NB4 (cell line): ENCODE measurements around the gene RPL32.

ENCODE experiments used
- MYC ChIP-seq: IDR thresholded peaks from 2 replicates; pipeline ENCODE4 v1.6.1; 2011; ENCODE audit warnings: low read depth, low read length
- POLR2A ChIP-seq: IDR thresholded peaks from 2 replicates; pipeline ENCODE4 v1.6.1; 2011; ENCODE audit warnings: mild to moderate bottlenecking; ENCODE audit not compliant: insufficient read length; ENCODE audit errors: extremely low read depth
- TF ChIP-seq, protein P1 (sequence below): IDR thresholded peaks from one replicate; pipeline ENCODE4 v1.5.1; 2012; ENCODE audit warnings: low read depth, low read length

DNA sequence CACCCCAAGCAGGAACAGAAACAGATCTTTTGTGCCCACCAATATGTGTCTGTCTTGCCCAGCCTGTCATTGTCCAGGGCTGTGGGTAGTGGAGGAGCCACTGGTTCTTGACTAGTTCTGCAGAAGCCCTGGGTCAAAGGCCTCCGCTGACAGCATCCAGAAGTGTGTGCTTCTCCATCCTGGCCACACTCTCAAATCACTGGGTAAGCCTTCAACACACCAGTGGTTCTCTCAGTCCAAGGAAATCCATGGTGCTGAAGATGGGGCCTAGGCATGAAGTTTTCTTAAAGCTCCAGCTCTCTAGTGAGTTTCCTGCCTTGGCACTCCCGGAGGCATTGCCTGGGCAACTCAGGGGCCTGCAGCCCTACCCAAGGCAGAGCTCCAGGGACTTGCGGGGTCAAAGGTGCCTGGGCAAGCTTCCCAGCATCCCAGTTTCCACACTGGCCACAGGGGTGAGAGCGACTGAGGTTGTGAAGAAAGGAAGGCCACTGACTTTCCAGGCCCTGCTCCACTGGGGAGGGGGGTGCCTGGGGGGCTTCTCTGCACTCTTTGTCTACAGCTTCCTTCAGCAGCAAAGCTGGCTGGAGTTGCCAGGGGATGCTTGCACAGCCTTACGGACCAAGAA, 37.9 kb upstream of the RPL32 start:
- TF ChIP-seq, protein P1, sequence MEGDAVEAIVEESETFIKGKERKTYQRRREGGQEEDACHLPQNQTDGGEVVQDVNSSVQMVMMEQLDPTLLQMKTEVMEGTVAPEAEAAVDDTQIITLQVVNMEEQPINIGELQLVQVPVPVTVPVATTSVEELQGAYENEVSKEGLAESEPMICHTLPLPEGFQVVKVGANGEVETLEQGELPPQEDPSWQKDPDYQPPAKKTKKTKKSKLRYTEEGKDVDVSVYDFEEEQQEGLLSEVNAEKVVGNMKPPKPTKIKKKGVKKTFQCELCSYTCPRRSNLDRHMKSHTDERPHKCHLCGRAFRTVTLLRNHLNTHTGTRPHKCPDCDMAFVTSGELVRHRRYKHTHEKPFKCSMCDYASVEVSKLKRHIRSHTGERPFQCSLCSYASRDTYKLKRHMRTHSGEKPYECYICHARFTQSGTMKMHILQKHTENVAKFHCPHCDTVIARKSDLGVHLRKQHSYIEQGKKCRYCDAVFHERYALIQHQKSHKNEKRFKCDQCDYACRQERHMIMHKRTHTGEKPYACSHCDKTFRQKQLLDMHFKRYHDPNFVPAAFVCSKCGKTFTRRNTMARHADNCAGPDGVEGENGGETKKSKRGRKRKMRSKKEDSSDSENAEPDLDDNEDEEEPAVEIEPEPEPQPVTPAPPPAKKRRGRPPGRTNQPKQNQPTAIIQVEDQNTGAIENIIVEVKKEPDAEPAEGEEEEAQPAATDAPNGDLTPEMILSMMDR, result no peak
- TF ChIP-seq MYC (no peak), POLR2A (no peak)
